T-helper 17 cell (primary cell): ENCODE measurements around the gene DNAH2. TPM values are rescaled to one million over a fixed set of nuclear protein-coding genes. Genes with fewer than 3 reads are reported as not detected.

ENCODE experiments used
- ATAC-seq: fragments of 150-1000 bp; cut with Tn5 transposase; 2 replicates; pipeline ENCODE4 v1.10.0; 2021; ENCODE audit warnings: mild to moderate bottlenecking, moderate library complexity
- DNase-seq, 3 donors: peaks; one replicate each; pipeline versions ENCODE4 v3.0.0 to v3.0.0-alpha.2; 2020 to 2021
- H3K9me3 ChIP-seq: one replicate; pipeline ENCODE4 v1.7.0; 2013; ENCODE audit warnings: low read length, mild to moderate bottlenecking; ENCODE audit not compliant: control insufficient read depth, poor library complexity, severe bottlenecking
- H3K27ac Mint-ChIP-seq: one replicate; pipeline ENCODE4 v1.8.0; 2022; ENCODE audit warnings: mild to moderate bottlenecking, moderate library complexity, mixed read lengths
- H3K27me3 Mint-ChIP-seq: one replicate; pipeline ENCODE4 v1.8.0; 2022; ENCODE audit warnings: mixed read lengths
- H3K36me3 Mint-ChIP-seq: one replicate; pipeline ENCODE4 v1.8.0; 2022; ENCODE audit warnings: low read depth, mixed read lengths
- H3K4me1 Mint-ChIP-seq: one replicate; pipeline ENCODE4 v1.8.0; 2022; ENCODE audit warnings: mild to moderate bottlenecking, mixed read lengths
- H3K4me3 Mint-ChIP-seq: one replicate; pipeline ENCODE4 v1.8.0; 2022; ENCODE audit warnings: mild to moderate bottlenecking, moderate library complexity, mixed read lengths
- total RNA-seq, 4 donors: library from RNA in 2 of 4; stranded (reverse) in 2 of 4; gene quantifications; one replicate each; pipeline ENCODE4 v1.2.3 and lab custom pipeline; 2022 to 2026

DNAH2 gene
- total RNA-seq, 2 donors from 2014 or later = 0.31 TPM; not detected in 1

DNA sequence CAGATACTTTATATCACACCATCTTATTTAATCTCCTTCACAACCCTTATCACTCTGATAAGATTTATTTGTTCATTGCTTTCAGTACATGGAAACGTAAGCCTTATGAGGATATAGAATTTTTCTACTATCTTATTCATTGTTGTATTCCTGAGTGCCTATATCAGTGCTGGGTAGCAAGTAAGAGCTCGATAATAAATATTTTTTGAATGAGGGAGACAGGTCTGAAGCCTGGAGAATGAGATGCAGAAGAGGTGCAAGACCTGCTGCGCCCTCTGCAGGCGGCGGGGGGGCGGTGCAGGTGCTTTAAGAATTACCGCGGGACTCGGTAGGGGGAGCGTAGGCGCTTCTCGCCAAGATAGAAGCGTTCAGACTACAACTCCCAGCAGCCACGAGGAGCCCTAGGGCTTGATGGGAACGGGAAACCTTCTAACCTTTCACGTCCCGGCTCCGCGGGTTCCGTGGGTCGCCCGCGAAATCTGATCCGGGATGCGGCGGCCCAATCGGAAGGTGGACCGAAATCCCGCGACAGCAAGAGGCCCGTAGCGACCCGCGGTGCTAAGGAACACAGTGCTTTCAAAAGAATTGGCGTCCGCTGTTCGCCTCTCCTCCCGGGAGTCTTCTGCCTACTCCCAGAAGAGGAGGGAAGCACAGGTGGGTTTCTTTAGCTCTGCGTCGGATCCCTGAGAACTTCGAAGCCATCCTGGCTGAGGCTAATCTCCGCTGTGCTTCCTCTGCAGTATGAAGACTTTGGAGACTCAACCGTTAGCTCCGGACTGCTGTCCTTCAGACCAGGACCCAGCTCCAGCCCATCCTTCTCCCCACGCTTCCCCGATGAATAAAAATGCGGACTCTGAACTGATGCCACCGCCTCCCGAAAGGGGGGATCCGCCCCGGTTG, 29.4 kb upstream of the DNAH2 start, which contains the start of gene WRAP53:
Gene WRAP53 (plus strand): TSS at position 570 of the 900 bp plus-strand sequence. CDS start 172 bp downstream, at position 742.
- DNase-seq = peak; percentile 83 to 97 (median 90)
- peaks cover 10% of the 10 kb centered on the region for H3K36me3 Mint-ChIP-seq
- no peaks in the 10 kb centered on the region for H3K27me3 Mint-ChIP-seq
- peak within 1 kb of the TSS; percentile 97 for H3K4me3 Mint-ChIP-seq
- ATAC-seq = peak; percentile 84
- no peaks in the 10 kb centered on the region for H3K9me3 ChIP-seq
- peaks cover 37% of the 10 kb centered on the region for H3K4me1 Mint-ChIP-seq
- H3K27ac Mint-ChIP-seq = peak within 1 kb of the TSS; percentile 100

DNA sequence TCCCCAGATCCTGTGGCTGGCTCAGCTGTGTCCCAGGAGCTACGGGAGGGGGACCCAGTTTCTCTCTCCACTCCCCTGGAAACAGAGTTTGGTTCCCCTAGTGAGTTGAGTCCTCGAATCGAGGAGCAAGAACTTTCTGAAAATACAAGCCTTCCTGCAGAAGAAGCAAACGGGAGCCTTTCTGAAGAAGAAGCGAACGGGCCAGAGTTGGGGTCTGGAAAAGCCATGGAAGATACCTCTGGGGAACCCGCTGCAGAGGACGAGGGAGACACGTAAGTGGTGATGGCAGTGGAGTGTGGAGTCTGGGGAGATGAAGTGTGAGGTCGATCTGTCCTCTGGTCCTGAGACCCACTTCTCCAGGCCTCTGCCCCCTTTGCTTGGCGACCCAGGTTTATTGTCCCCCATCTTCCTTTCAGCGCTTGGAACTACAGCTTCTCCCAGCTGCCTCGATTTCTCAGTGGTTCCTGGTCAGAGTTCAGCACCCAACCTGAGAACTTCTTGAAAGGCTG, 28.7 kb upstream of the DNAH2 start:
- no peaks in the 10 kb centered on the region for H3K9me3 ChIP-seq
- H3K27ac Mint-ChIP-seq = peak overlapping the region; percentile 100
- H3K36me3 Mint-ChIP-seq = peaks cover 13% of the 10 kb centered on the region
- peak overlapping the region; percentile 97 for H3K4me3 Mint-ChIP-seq
- ATAC-seq = no peak
- no peak for DNase-seq
- H3K4me1 Mint-ChIP-seq = peaks cover 33% of the 10 kb centered on the region
- H3K27me3 Mint-ChIP-seq = no peaks in the 10 kb centered on the region

DNA sequence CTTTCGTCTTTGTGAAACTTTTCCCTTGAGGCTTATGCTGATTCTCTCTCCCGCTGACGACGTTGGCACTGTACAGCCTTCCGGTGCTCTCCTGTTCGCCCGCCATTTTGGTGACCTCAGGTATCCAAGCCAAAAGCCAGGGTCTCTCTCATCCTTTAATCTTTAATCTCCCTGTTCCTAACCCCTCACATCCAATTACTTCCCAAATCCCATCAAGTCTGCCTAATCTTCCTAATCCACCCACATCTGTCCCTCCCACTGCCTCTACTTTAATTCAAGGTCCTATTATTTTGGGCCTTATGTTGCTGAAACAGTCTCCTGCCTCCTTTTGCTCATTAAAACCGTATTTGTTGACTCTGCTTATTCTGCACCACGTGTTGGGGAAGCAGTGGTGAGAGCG, 22.0 kb upstream of the DNAH2 start:
- Mint-ChIP-seq H3K36me3 (peaks cover 22% of the 10 kb centered on the region), H3K4me3 (no peak overlapping the region), H3K27ac (no peak overlapping the region), H3K27me3 (peaks cover 7% of the 10 kb centered on the region), H3K4me1 (peaks cover 2% of the 10 kb centered on the region)
- ATAC-seq = no peak
- H3K9me3 ChIP-seq = no peaks in the 10 kb centered on the region
- no peak for DNase-seq

DNA sequence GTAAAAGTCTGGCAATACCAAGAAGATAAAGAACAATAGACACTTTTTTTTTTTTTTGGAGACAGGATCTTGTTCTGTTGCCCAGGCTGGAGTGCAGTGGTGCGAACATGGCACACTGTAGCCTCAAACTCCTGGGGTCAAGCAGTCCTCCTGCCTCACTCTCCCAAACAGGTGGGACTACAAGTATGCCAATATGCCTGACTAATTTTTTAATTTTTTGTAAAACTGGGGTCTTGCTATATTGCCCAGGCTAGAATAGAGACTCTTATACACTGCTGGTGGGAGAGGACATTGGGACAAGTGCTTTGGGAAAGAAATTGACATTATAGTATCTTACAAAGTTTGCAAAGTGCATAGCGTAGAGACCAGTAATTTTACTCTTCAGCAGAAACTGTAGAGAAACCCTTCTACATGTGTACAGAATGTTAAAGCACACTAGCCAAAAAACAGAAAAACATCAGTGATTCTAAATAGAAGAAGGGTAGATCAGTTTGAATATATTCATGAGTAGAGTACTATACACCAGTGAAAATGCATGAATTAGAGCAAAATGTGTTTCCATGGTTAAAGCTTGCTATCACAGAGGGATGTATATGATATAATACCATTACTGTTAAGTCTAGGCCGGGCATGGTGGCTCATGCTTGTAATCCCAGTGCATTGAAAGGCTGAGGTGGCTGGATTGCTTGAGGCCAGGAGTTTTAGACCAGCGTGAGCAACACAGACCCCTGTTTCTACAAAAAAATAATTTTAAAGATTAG, 19.5 kb upstream of the DNAH2 start:
- Mint-ChIP-seq H3K4me3 (no peak overlapping the region), H3K27me3 (peaks cover 19% of the 10 kb centered on the region), H3K27ac (no peak overlapping the region), H3K4me1 (peaks cover 2% of the 10 kb centered on the region), H3K36me3 (peaks cover 28% of the 10 kb centered on the region)
- ATAC-seq (no peak), DNase-seq (no peak)
- no peaks in the 10 kb centered on the region for H3K9me3 ChIP-seq

DNA sequence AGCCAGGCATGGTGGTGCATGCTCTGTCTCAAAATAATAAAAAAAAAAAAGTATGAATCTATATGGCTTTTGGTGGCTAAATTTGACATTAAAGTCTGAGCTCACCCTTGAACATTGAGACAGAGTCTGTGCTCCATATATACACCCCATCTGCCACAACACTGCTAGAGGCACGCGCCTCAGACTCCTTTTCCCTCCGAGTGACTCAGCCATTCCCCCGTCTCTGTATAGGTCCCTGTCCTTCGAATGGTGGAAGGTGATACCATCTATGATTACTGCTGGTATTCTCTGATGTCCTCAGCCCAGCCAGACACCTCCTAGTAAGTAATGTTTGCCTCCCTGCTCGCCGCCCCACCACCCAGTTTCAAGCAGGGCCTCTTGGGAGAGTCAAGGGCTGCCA, 17.0 kb upstream of the DNAH2 start:
- peaks cover 35% of the 10 kb centered on the region for H3K27me3 Mint-ChIP-seq
- no peak overlapping the region for H3K27ac Mint-ChIP-seq
- ATAC-seq (no peak), DNase-seq (no peak)
- peaks cover 8% of the 10 kb centered on the region for H3K4me1 Mint-ChIP-seq
- H3K4me3 Mint-ChIP-seq = no peak overlapping the region
- H3K36me3 Mint-ChIP-seq = peaks cover 23% of the 10 kb centered on the region
- H3K9me3 ChIP-seq = no peaks in the 10 kb centered on the region

DNA sequence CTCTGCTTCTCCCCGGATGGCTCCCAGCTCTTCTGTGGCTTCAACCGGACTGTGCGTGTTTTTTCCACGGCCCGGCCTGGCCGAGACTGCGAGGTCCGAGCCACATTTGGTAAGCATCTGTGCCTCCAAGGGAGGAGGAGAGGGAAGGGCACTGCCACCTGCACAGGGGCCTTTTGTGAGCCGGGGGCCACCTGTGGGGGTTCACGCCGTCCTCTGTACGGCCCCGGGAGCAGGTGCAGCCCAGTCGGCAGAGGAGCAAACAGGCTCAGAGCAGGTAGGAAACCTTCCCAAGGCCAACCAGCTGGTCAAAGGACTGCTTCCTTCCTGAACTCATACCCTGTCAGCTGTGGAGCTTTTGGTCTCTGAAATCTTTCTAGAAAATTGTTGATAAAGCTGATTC, 15.9 kb upstream of the DNAH2 start:
- Mint-ChIP-seq H3K4me3 (no peak overlapping the region), H3K27me3 (peaks cover 43% of the 10 kb centered on the region), H3K36me3 (peaks cover 18% of the 10 kb centered on the region), H3K27ac (no peak overlapping the region), H3K4me1 (peaks cover 15% of the 10 kb centered on the region)
- DNase-seq = no peak
- ATAC-seq = no peak
- H3K9me3 ChIP-seq = no peaks in the 10 kb centered on the region

DNA sequence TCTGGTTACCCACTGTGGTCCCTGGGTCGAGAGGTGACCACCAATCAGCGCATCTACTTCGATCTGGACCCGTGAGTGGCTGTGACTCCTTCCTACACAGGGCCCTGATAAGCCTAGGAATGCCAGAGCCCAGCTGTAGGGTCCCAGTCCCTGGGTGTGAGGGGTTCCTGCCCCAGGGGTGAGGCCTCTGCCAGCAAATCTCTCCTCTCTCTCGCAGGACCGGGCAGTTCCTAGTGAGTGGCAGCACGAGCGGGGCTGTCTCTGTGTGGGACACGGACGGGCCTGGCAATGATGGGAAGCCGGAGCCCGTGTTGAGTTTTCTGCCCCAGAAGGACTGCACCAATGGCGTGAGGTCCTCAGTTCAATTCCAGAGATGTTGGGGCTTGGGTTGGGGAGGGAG, 14.8 kb upstream of the DNAH2 start:
- Mint-ChIP-seq H3K4me1 (peaks cover 15% of the 10 kb centered on the region), H3K4me3 (no peak overlapping the region), H3K36me3 (peaks cover 18% of the 10 kb centered on the region), H3K27ac (no peak overlapping the region), H3K27me3 (peaks cover 54% of the 10 kb centered on the region)
- ATAC-seq = no peak
- DNase-seq = no peak
- no peaks in the 10 kb centered on the region for H3K9me3 ChIP-seq

DNA sequence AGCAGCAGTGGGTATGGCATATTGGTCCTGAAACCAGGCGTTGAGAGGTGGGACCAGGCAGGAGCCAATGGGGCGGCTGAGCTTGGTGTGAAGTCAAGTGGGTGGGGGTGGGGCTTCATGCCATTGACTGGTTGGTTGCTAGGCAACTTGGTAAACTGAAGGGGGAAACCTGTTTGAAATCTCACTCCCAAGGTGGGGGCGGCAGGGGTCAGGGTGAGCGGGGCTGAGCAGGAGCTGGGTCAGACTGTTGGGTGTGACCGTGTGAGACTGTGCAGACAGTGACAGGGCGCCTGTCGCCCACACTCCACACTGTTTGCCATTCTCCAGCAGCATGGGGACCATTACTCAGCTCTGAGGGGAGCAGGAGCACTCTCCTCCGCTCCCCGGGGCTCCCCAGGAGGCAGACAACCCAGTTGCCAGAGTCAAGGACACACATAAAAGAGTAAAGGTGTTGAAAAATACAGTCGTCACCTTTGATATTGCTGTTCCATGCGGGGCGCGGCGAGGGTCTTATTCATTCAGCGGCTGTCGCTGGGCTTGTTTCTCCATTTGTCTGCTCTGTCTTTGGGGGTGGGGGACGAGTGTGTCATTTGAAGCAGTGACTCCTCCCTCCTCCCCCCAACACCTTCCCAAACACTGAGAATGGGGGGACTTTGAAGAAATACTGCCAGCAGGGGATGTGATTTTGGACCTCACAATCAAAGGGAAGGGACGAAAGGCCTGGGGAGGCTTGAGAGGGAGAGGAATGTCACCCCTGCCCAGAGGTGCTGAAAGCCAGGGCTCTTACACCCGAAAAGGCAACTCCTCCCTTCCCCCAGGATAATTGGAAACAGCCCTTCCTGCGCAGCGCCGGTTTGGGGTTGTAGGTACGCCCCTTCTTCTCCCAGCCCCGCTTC, 13.7 kb upstream of the DNAH2 start:
- Mint-ChIP-seq H3K4me3 (peak overlapping the region; percentile 82), H3K27me3 (peaks cover 62% of the 10 kb centered on the region), H3K27ac (no peak overlapping the region), H3K4me1 (peaks cover 15% of the 10 kb centered on the region), H3K36me3 (peaks cover 18% of the 10 kb centered on the region)
- H3K9me3 ChIP-seq = no peaks in the 10 kb centered on the region
- DNase-seq (no peak), ATAC-seq (peak; percentile 52)

DNA sequence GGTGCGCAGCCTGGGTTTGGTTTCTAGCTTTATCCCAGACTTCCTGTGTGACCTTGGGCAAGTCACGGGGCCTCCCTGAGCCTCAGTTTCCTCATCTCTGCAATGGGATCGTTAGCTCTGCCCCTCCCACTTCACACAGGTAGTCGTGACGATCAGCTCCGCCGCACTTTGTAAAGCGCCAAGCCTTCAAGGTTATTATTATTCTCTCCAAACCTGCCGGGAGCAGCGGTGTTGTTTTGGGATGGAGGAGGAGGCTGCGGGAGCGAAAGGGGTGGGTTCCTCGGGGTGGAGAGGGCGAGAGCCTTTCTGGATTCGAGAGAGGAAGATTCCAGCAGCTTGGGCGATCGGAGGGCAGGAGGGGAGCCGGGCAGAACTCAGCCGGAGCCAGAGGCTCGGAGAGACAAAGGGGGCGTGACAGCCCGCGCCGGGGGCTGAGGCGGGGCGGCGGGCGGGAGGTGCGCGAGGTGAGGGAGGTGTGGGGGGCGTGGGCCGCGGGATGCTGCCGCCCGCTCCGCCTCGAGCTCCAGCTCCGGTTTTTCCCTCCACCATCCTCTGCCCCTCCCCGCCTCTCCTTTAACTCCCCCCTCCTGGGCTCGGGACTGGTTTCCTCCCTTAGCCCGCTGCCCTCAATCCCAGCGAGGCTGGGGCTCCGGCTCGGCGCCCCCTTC, 12.8 kb upstream of the DNAH2 start, which contains the start of gene EFNB3:
Gene EFNB3 (plus strand): TSS at position 602 of the 668 bp plus-strand sequence. CDS start 397 bp downstream, outside the sequence.
- DNase-seq (no peak), ATAC-seq (peak; percentile 35)
- Mint-ChIP-seq H3K4me3 (peak within 1 kb of the TSS; percentile 82), H3K27ac (peak within 1 kb of the TSS; percentile 87), H3K27me3 (peaks cover 65% of the 10 kb centered on the region), H3K4me1 (peaks cover 15% of the 10 kb centered on the region), H3K36me3 (peaks cover 18% of the 10 kb centered on the region)
- no peaks in the 10 kb centered on the region for H3K9me3 ChIP-seq

DNA sequence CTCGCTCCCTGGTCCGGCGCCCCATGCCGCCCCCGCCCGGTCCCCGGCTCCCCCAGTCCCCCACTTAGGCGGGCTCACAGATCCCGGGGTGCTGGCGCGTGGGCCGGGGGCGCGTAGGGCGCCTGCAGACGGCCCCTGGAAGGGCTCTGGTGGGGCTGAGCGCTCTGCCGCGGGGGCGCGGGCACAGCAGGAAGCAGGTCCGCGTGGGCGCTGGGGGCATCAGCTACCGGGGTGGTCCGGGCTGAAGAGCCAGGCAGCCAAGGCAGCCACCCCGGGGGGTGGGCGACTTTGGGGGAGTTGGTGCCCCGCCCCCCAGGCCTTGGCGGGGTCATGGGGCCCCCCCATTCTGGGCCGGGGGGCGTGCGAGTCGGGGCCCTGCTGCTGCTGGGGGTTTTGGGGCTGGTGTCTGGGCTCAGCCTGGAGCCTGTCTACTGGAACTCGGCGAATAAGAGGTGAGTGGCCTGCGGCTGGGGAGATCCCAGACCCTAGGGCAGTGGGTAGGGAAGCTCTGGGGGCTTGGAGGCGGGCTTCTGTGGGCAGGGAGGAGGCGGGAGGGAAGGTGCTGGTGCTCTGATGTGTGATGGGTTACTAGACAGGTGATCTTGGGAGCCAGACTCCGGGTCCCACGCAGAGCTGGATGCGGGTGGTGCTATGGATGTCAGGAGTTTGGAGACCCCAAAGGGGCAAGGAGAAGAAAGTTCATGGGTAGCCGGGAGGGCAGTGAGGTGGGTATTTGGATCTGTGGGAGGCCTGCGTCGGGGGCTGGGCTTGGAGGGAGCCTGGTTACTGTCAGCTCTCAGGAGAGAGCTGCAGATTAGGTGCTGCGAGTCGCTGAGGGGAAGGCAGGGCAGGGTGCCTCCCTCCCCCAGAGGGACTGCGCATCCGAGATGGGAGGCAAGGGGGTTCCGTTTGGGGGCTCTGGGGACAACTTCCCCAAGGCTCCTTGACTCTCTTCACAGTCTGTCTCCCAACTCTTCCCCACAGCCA, 12.0 kb upstream of the DNAH2 start:
- peaks cover 20% of the 10 kb centered on the region for H3K36me3 Mint-ChIP-seq
- peaks cover 73% of the 10 kb centered on the region for H3K27me3 Mint-ChIP-seq
- peak; percentile 29 for ATAC-seq
- H3K27ac Mint-ChIP-seq = peak overlapping the region; percentile 87
- peaks cover 21% of the 10 kb centered on the region for H3K4me1 Mint-ChIP-seq
- no peaks in the 10 kb centered on the region for H3K9me3 ChIP-seq
- DNase-seq = no peak
- H3K4me3 Mint-ChIP-seq = peak overlapping the region; percentile 76

DNA sequence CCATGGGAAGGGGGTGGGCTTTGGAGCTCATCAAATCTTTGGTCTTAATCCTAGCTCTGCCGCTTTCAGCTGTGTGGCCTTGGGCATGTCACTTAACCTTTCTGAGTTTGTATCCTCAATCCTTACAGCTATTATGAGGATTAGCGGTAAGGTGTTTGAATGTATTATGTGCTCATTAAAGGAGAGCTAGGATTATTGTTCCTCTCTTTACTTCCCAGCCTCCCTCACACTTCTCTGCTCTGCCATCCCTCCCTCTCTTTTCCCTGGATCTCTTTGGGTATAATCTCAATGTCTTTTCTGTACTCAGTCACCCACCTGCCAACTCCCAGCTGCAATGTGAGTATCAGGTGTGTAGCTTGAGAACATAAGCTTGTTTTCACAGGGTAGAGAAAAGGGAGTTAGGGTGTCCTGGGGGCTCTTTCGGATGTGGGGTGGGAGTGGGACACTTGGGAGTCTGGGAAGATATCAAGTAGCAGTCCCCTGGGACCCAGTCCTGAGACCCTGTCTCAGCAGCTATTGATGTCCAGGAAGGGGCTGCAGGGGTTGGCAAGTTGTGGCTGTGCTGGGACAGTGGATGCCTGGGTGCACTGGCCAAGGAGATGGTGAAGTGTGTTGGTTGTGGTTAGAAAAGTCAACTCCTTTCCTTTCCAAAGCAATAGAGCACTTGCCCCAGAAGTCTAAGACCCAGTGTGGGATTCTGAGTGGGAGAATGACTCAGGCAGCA, 10.8 kb upstream of the DNAH2 start:
- Mint-ChIP-seq H3K27me3 (peaks cover 80% of the 10 kb centered on the region), H3K36me3 (peaks cover 21% of the 10 kb centered on the region), H3K27ac (no peak overlapping the region), H3K4me1 (peaks cover 25% of the 10 kb centered on the region), H3K4me3 (peak overlapping the region; percentile 41)
- no peaks in the 10 kb centered on the region for H3K9me3 ChIP-seq
- no peak for ATAC-seq
- no peak for DNase-seq
